HEK293 (cell line): ENCODE measurements around the gene MCM7.
A peak's percentile ranks its signal among the peaks of the same experiment; 100 is the strongest.

Source experiments
- CTCF ChIA-PET: fragments of 350-600 bp; formaldehyde crosslinking; extraction: SDS; loops from one replicate; lab custom pipeline; 2021; ENCODE audit warnings: antibody characterized with exemption; lab: Yijun Ruan, JAX
- POLR2A ChIA-PET: fragments of 300-600 bp; formaldehyde crosslinking; extraction: SDS; loops from one replicate; lab custom pipeline; 2020; ENCODE audit warnings: antibody characterized with exemption, inconsistent platforms; lab: Yijun Ruan, JAX
- H3K27ac ChIP-seq: fragments of 200-500 bp; sonication (Bioruptor generic); 2 replicates; pipeline ENCODE4 v1.5.1; 2014; ENCODE audit warnings: low read depth, low read length, control low read depth, inconsistent platforms; ENCODE audit errors: extremely low read depth
- H3K36me3 ChIP-seq, 2 experiments: fragments of 200-500 bp in 1 of 2; sonication (Bioruptor generic) in 1 of 2; 1 replicate in 1 of 2; 2 replicates in 1 of 2; pipeline ENCODE4 v1.5.1; 2014 to 2017; ENCODE audit warnings: inconsistent platforms in 2 of 2, low read length in 2 of 2; ENCODE audit not compliant: control insufficient read depth in 2 of 2, insufficient read depth in 1 of 2
- H3K4me1 ChIP-seq: fragments of 200-500 bp; sonication (Bioruptor generic); 2 replicates; pipeline ENCODE4 v1.5.1; 2014; ENCODE audit warnings: mild to moderate bottlenecking, low read length, inconsistent platforms; ENCODE audit not compliant: control insufficient read depth, insufficient read depth
- H3K4me3 ChIP-seq: 2 replicates; pipeline ENCODE4 v1.5.1; 2011; ENCODE audit warnings: low read depth, mild to moderate bottlenecking, control low read depth, low read length, moderate library complexity
- H3K9me3 ChIP-seq: fragments of 200-500 bp; sonication (Bioruptor generic); 2 replicates; pipeline ENCODE4 v1.5.1; 2014; ENCODE audit warnings: low read depth, low read length, inconsistent platforms; ENCODE audit not compliant: control insufficient read depth, insufficient read depth
- GFI1B ChIP-seq: fragments of 450-650 bp; formaldehyde crosslinking; IDR thresholded peaks from 2 replicates; pipeline ENCODE4 v1.5.1; 2016; ENCODE audit warnings: missing biosample characterization, missing genetic modification characterization
- GLIS1 ChIP-seq: fragments of 450-650 bp; formaldehyde crosslinking; IDR thresholded peaks from 2 replicates; pipeline ENCODE4 v1.5.1; 2016; ENCODE audit warnings: missing biosample characterization, missing genetic modification characterization
- HOXC10 ChIP-seq: sonication (generic); formaldehyde crosslinking; IDR thresholded peaks from 2 replicates; pipeline ENCODE4 v1.8.1; 2023; ENCODE audit warnings: mild to moderate bottlenecking, missing genetic modification reagents
- KLF7 ChIP-seq: fragments of 450-650 bp; formaldehyde crosslinking; IDR thresholded peaks from 2 replicates; pipeline ENCODE4 v1.5.1; 2016; ENCODE audit warnings: missing biosample characterization, missing genetic modification characterization, borderline replicate concordance
- KLF8 ChIP-seq: fragments of 450-650 bp; formaldehyde crosslinking; IDR thresholded peaks from 2 replicates; pipeline ENCODE4 v1.5.1; 2016; ENCODE audit warnings: missing biosample characterization, missing genetic modification characterization
- SP2 ChIP-seq: fragments of 450-650 bp; formaldehyde crosslinking; IDR thresholded peaks from 2 replicates; pipeline ENCODE4 v1.5.1; 2016; ENCODE audit warnings: missing biosample characterization, missing genetic modification characterization
- SP7 ChIP-seq: fragments of 450-650 bp; formaldehyde crosslinking; IDR thresholded peaks from 2 replicates; pipeline ENCODE4 v1.5.1; 2016; ENCODE audit warnings: missing biosample characterization, missing genetic modification characterization
- YY2 ChIP-seq: fragments of 450-650 bp; formaldehyde crosslinking; IDR thresholded peaks from 2 replicates; pipeline ENCODE4 v1.5.1; 2016; ENCODE audit warnings: missing biosample characterization, missing genetic modification characterization
- ZBTB48 ChIP-seq: fragments of 450-650 bp; formaldehyde crosslinking; IDR thresholded peaks from 2 replicates; pipeline ENCODE4 v1.5.1; 2016; ENCODE audit warnings: missing biosample characterization, missing genetic modification characterization
- ZNF2 ChIP-seq: fragments of 450-650 bp; formaldehyde crosslinking; IDR thresholded peaks from 2 replicates; pipeline ENCODE4 v1.5.1; 2016; ENCODE audit warnings: missing biosample characterization, missing genetic modification characterization
- ZNF324 ChIP-seq: fragments of 450-650 bp; formaldehyde crosslinking; IDR thresholded peaks from 2 replicates; pipeline ENCODE4 v1.5.1; 2016; ENCODE audit warnings: missing biosample characterization, missing genetic modification characterization
- ZNF394 ChIP-seq: fragments of 450-650 bp; formaldehyde crosslinking; IDR thresholded peaks from 2 replicates; pipeline ENCODE4 v1.5.1; 2016; ENCODE audit warnings: missing biosample characterization, missing genetic modification characterization, mild to moderate bottlenecking, moderate library complexity, borderline replicate concordance
- ZNF473 ChIP-seq: fragments of 450-650 bp; formaldehyde crosslinking; IDR thresholded peaks from 2 replicates; pipeline ENCODE4 v1.5.1; 2017; ENCODE audit warnings: missing biosample characterization, missing genetic modification characterization
- ZNF501 ChIP-seq: fragments of 450-650 bp; formaldehyde crosslinking; IDR thresholded peaks from 2 replicates; pipeline ENCODE4 v1.5.1; 2016; ENCODE audit warnings: missing biosample characterization, missing genetic modification characterization
- ZNF610 ChIP-seq: fragments of 450-650 bp; formaldehyde crosslinking; IDR thresholded peaks from 2 replicates; pipeline ENCODE4 v1.5.1; 2016; ENCODE audit warnings: missing biosample characterization, missing genetic modification characterization, borderline replicate concordance
- ZNF670 ChIP-seq: fragments of 450-650 bp; formaldehyde crosslinking; IDR thresholded peaks from 2 replicates; pipeline ENCODE4 v1.5.1; 2016; ENCODE audit warnings: missing biosample characterization, missing genetic modification characterization, low read depth
- ZNF843 ChIP-seq: fragments of 450-650 bp; formaldehyde crosslinking; IDR thresholded peaks from 2 replicates; pipeline ENCODE4 v1.5.1; 2016; ENCODE audit warnings: missing biosample characterization, missing genetic modification characterization
- ZXDB ChIP-seq: fragments of 450-650 bp; formaldehyde crosslinking; IDR thresholded peaks from 2 replicates; pipeline ENCODE4 v1.5.1; 2016; ENCODE audit warnings: missing biosample characterization, missing genetic modification characterization
- TF ChIP-seq, protein P1 (sequence below): fragments of 450-650 bp; formaldehyde crosslinking; IDR thresholded peaks from 2 replicates; pipeline ENCODE4 v1.5.1; 2016; ENCODE audit warnings: missing biosample characterization, missing genetic modification characterization
- TF ChIP-seq, protein P2 (sequence below): fragments of 450-650 bp; formaldehyde crosslinking; IDR thresholded peaks from 2 replicates; pipeline ENCODE4 v1.5.1; 2016; ENCODE audit warnings: missing biosample characterization, missing genetic modification characterization
- TF ChIP-seq, protein P3 (sequence below): fragments of 450-650 bp; formaldehyde crosslinking; IDR thresholded peaks from 2 replicates; pipeline ENCODE4 v1.5.1; 2016; ENCODE audit warnings: missing biosample characterization, missing genetic modification characterization
- TF ChIP-seq, protein P4 (sequence below): IDR thresholded peaks from 2 replicates; pipeline ENCODE4 v1.6.1; 2011; ENCODE audit warnings: mild to moderate bottlenecking, low read depth, low read length, borderline replicate concordance

The MCM7 gene

DNA sequence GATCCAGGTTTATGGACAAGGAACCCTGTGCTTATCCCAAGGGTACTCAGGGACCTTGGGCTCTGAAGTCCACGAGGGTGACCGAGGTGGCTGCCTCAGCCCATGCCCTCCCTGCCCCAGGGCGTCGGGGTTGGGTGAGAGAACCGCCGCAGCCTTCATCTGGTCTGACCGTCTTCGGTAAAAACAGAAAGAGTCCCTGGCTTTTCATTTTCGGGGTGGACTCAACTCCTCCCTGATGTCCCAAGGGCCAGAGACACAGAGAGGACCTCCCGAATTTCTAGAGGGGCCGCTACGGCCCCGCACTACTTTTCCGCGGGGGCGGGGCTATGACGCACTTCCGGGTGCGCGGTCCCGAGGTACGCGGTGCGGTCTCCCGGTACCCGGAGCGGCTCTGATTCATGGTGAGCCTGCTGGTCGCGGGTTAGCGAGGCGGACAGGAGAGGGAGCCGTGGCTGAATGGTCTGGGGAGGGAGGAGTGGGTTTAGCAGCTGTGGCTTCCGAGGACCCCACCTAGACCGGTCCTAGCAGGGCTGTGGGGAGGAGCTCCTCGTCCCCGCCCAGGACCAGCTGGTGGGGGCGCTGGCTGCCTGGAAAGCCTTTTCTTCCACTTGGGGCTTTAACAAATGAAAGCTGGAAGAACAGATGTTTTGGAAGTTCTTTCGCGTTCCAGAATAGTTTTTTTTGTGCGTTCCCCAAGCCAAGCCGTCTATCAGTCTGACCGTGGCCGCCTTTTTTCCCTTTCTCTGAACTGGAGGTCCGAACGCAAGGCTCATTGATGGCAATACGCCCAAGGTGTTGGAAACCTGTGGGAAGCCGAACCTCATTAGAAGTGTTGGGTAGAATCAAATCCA is 51.5 kb downstream of the MCM7 start, which contains the start of gene ZSCAN21 (continued):
- TF ChIP-seq ZNF670 (tag by site-specific recombination) (no peak), HOXC10 (CRISPR knock-in tag) (no peak), KLF7 (peak; percentile 74; the same call in 1 of the 2 replicates), ZBTB48 (peak; percentile 68; the same call in 1 of the 2 replicates), ZNF324 (tag by site-specific recombination) (0 out of 2 replicates have a peak, but pooled peaks have one; percentile 62), GFI1B (tag by site-specific recombination) (peak; percentile 36; the same call in 1 of the 2 replicates), SP2 (tag by site-specific recombination) (peak; percentile 88), ZNF501 (peak; percentile 88), ZNF843 (peak; percentile 41; the same call in 1 of the 2 replicates), SP7 (tag by site-specific recombination) (peak; percentile 63; the same call in 1 of the 2 replicates), ZXDB (tag by site-specific recombination) (peak; percentile 87)
- TF ChIP-seq, protein P1, sequence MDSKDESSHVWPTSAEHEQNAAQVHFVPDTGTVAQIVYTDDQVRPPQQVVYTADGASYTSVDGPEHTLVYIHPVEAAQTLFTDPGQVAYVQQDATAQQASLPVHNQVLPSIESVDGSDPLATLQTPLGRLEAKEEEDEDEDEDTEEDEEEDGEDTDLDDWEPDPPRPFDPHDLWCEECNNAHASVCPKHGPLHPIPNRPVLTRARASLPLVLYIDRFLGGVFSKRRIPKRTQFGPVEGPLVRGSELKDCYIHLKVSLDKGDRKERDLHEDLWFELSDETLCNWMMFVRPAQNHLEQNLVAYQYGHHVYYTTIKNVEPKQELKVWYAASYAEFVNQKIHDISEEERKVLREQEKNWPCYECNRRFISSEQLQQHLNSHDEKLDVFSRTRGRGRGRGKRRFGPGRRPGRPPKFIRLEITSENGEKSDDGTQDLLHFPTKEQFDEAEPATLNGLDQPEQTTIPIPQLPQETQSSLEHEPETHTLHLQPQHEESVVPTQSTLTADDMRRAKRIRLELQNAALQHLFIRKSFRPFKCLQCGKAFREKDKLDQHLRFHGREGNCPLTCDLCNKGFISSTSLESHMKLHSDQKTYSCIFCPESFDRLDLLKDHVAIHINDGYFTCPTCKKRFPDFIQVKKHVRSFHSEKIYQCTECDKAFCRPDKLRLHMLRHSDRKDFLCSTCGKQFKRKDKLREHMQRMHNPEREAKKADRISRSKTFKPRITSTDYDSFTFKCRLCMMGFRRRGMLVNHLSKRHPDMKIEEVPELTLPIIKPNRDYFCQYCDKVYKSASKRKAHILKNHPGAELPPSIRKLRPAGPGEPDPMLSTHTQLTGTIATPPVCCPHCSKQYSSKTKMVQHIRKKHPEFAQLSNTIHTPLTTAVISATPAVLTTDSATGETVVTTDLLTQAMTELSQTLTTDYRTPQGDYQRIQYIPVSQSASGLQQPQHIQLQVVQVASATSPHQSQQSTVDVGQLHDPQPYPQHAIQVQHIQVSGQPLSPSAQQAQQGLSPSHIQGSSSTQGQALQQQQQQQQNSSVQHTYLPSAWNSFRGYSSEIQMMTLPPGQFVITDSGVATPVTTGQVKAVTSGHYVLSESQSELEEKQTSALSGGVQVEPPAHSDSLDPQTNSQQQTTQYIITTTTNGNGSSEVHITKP (tag by site-specific recombination): peak; percentile 26; the same call in 1 of the 2 replicates
- TF ChIP-seq, protein P2, sequence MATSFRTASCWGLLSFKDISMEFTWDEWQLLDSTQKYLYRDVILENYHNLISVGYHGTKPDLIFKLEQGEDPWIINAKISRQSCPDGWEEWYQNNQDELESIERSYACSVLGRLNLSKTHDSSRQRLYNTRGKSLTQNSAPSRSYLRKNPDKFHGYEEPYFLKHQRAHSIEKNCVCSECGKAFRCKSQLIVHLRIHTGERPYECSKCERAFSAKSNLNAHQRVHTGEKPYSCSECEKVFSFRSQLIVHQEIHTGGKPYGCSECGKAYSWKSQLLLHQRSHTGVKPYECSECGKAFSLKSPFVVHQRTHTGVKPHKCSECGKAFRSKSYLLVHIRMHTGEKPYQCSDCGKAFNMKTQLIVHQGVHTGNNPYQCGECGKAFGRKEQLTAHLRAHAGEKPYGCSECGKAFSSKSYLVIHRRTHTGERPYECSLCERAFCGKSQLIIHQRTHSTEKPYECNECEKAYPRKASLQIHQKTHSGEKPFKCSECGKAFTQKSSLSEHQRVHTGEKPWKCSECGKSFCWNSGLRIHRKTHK (tag by site-specific recombination): no peak

DNA sequence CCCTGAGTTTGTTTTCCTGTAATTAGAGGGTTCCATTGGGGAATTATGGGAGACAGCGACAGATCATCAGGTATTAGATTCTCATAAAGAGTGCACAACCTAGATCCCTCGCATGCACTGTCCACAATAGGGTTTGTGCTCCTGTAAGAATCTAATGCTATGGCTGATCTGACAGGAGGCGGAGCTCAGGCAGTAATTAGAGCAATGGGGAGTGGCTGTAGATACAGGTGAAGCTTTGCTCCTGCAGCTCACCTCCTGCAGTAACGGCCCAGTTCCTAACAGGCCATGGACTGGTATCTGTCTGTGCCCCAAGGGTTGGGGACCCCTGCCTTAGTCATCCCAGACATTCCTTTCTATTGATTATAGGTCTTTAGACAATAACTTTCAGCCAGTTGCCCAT is 52.5 kb downstream of the MCM7 start:
- no peak overlapping the region for H3K27ac ChIP-seq
- no peak overlapping the region for H3K4me3 ChIP-seq
- ChIA-PET POLR2A (no interaction called here), CTCF (no interaction called here)
- peaks cover 4% of the 10 kb centered on the region in 2 experiments for H3K36me3 ChIP-seq
- H3K9me3 ChIP-seq: no peaks in the 10 kb centered on the region
- H3K4me1 ChIP-seq: peaks cover 3% of the 10 kb centered on the region; the same call in 1 of the 2 replicates
- TF ChIP-seq, protein P2 (tag by site-specific recombination): no peak
- TF ChIP-seq ZNF2 (tag by site-specific recombination) (no peak), ZNF394 (tag by site-specific recombination) (no peak), GLIS1 (tag by site-specific recombination) (no peak), ZNF610 (tag by site-specific recombination) (peak; percentile 68; the same call in 1 of the 2 replicates), ZNF473 (tag by site-specific recombination) (no peak), KLF8 (tag by site-specific recombination) (no peak), YY2 (tag by site-specific recombination) (no peak)
- TF ChIP-seq, protein P3, sequence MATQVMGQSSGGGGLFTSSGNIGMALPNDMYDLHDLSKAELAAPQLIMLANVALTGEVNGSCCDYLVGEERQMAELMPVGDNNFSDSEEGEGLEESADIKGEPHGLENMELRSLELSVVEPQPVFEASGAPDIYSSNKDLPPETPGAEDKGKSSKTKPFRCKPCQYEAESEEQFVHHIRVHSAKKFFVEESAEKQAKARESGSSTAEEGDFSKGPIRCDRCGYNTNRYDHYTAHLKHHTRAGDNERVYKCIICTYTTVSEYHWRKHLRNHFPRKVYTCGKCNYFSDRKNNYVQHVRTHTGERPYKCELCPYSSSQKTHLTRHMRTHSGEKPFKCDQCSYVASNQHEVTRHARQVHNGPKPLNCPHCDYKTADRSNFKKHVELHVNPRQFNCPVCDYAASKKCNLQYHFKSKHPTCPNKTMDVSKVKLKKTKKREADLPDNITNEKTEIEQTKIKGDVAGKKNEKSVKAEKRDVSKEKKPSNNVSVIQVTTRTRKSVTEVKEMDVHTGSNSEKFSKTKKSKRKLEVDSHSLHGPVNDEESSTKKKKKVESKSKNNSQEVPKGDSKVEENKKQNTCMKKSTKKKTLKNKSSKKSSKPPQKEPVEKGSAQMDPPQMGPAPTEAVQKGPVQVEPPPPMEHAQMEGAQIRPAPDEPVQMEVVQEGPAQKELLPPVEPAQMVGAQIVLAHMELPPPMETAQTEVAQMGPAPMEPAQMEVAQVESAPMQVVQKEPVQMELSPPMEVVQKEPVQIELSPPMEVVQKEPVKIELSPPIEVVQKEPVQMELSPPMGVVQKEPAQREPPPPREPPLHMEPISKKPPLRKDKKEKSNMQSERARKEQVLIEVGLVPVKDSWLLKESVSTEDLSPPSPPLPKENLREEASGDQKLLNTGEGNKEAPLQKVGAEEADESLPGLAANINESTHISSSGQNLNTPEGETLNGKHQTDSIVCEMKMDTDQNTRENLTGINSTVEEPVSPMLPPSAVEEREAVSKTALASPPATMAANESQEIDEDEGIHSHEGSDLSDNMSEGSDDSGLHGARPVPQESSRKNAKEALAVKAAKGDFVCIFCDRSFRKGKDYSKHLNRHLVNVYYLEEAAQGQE: no peak
- TF ChIP-seq, protein P4, sequence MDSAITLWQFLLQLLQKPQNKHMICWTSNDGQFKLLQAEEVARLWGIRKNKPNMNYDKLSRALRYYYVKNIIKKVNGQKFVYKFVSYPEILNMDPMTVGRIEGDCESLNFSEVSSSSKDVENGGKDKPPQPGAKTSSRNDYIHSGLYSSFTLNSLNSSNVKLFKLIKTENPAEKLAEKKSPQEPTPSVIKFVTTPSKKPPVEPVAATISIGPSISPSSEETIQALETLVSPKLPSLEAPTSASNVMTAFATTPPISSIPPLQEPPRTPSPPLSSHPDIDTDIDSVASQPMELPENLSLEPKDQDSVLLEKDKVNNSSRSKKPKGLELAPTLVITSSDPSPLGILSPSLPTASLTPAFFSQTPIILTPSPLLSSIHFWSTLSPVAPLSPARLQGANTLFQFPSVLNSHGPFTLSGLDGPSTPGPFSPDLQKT: no peak
